Measurements from ENCODE around the gene PPIL4. TPM values are rescaled to one million over a fixed set of nuclear protein-coding genes. Genes with fewer than 3 reads are reported as not detected.
"Not testable (repeated sequence)": the region's sequence is repeated elsewhere in the genome, so short reads cannot be mapped to it uniquely, and the experiment has no call there.

The PPIL4 gene
- total RNA-seq, 1 experiment from 2014 or later = 36.9 TPM

DNA sequence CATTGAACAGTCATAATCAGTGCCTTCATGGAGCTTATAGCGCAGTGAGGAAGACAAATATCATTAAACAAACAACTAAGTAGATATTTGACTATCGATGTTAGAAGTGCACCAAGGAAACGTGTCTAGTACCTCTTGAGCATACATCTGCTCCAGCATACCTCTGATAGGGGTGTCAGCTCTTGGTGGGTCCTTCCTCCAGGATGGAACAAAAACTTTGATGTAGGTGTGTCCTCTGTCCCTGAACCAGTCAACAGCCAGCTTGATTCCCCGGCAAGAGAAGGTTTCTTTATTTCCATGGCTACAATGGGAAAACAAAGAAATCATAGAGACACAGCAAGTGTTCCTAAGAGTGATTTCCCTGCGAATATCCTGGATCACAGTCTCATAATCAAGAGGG lies 84.2 kb downstream of the PPIL4 start:
- Histone ChIP-seq H2BK20ac (ENCODE audit: low read depth, low read length, poor library complexity, severe bottlenecking) (no peak overlapping the region), H4K5ac (ENCODE audit: insufficient read length, low read depth, low read length) (no peak overlapping the region), H3K27ac (ENCODE audit: insufficient read length, low read depth, low read length) (no peak overlapping the region), H3T11ph (ENCODE audit: low read length) (no peak overlapping the region), H3K18ac (ENCODE audit: insufficient read length, low read depth, low read length) (no peak overlapping the region), H3K23me2 (ENCODE audit: insufficient read length, low read depth, low read length, poor library complexity, severe bottlenecking) (no peaks in the 10 kb centered on the region), H3K56ac (ENCODE audit: insufficient read length, low read depth, low read length) (no peak overlapping the region), H4K91ac (ENCODE audit: insufficient read length, low read depth, low read length) (no peak overlapping the region), H3K79me2 (ENCODE audit: insufficient read depth, low read length) (no peaks in the 10 kb centered on the region), H3K23ac (ENCODE audit: insufficient read length, low read depth, low read length) (no peak overlapping the region), H2BK120ac (ENCODE audit: low read depth, low read length, poor library complexity, severe bottlenecking) (no peak overlapping the region), H3K9ac (ENCODE audit: extremely low read depth, insufficient read length, low read length) (no peak overlapping the region), H2BK15ac (ENCODE audit: low read depth, low read length) (no peak overlapping the region), H3K27me3 (ENCODE audit: insufficient read depth, low read length) (no peaks in the 10 kb centered on the region; the same call in 1 of the 2 replicates), H2BK12ac (ENCODE audit: insufficient read length, low read depth, low read length) (no peak overlapping the region), H3K14ac (ENCODE audit: insufficient read depth, low read length) (no peak overlapping the region), H3K4me2 (ENCODE audit: insufficient read depth, insufficient read length, low read length) (no peak overlapping the region), H3K79me1 (ENCODE audit: insufficient read depth, low read depth, low read length, poor library complexity, severe bottlenecking) (no peaks in the 10 kb centered on the region), H4K8ac (replicated peaks; ENCODE audit: insufficient read length, low read depth, low read length) (no peak overlapping the region), H2AFZ (ENCODE audit: low read length) (no peak overlapping the region), H3K4ac (ENCODE audit: low read depth, low read length) (no peak overlapping the region), H3K9me3 (ENCODE audit: control insufficient read depth, low read depth, low read length) (no peaks in the 10 kb centered on the region), H2BK5ac (ENCODE audit: insufficient read length, low read length) (no peak overlapping the region), H3K4me1 (ENCODE audit: insufficient read depth, low read length) (no peaks in the 10 kb centered on the region), H2AK5ac (ENCODE audit: insufficient read length, low read length) (no peak overlapping the region), H4K20me1 (ENCODE audit: control insufficient read depth, insufficient read depth, insufficient read length) (no peaks in the 10 kb centered on the region)
- H3K9me3 Mint-ChIP-seq = no peaks in the 10 kb centered on the region
- H3K4me1 Mint-ChIP-seq = no peaks in the 10 kb centered on the region
- DNase-seq = no peak
- no CpG with 5 or more reads among the region's 5 CpGs for WGBS (ENCODE audit: extremely low coverage, insufficient read length, low lambda C conversion rate)
- TF ChIP-seq, protein P1, sequence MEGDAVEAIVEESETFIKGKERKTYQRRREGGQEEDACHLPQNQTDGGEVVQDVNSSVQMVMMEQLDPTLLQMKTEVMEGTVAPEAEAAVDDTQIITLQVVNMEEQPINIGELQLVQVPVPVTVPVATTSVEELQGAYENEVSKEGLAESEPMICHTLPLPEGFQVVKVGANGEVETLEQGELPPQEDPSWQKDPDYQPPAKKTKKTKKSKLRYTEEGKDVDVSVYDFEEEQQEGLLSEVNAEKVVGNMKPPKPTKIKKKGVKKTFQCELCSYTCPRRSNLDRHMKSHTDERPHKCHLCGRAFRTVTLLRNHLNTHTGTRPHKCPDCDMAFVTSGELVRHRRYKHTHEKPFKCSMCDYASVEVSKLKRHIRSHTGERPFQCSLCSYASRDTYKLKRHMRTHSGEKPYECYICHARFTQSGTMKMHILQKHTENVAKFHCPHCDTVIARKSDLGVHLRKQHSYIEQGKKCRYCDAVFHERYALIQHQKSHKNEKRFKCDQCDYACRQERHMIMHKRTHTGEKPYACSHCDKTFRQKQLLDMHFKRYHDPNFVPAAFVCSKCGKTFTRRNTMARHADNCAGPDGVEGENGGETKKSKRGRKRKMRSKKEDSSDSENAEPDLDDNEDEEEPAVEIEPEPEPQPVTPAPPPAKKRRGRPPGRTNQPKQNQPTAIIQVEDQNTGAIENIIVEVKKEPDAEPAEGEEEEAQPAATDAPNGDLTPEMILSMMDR (conservative IDR thresholded peaks at IDR 0.05) = no peak
- no peak overlapping the region for H3K4me3 Mint-ChIP-seq
- no peaks in the 10 kb centered on the region for H3K36me3 Mint-ChIP-seq (ENCODE audit: insufficient read depth in 1 of 3, low read depth in 3 of 3)
- no peak overlapping the region for H3K27ac Mint-ChIP-seq
- peaks cover 20% of the 10 kb centered on the region for H3K27me3 Mint-ChIP-seq (ENCODE audit: low read depth)

DNA sequence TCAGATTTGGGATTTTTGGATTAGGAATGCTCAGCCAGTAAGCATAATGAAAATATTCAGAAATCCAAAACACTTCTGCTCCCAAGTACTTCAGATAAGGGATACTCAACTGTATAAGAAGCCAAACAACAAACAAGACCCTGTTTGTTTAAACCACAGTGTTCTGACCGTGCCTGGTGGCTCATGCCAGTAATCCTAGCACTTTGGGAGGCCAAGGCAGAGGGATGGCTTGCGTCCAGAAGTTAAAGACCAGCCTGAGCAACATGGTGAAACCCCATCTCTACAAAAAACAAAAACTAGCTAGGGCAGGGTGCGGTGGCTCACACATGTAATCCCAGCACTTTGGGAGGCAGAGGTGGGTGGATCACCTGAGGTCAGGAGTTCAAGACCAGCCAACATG lies 85.6 kb downstream of the PPIL4 start:
- H3K4me1 ChIP-seq (ENCODE audit: insufficient read depth, low read length); DNase-seq; H2BK12ac ChIP-seq (ENCODE audit: insufficient read length, low read depth, low read length); H3K9ac ChIP-seq (ENCODE audit: extremely low read depth, insufficient read length, low read length); H3K9me3 Mint-ChIP-seq; H2AK5ac ChIP-seq (ENCODE audit: insufficient read length, low read length); H3K23me2 ChIP-seq (ENCODE audit: insufficient read length, low read depth, low read length, poor library complexity, severe bottlenecking); H3K4ac ChIP-seq (ENCODE audit: low read depth, low read length); H3K4me1 Mint-ChIP-seq; H3K27ac Mint-ChIP-seq; H3K27me3 ChIP-seq (ENCODE audit: insufficient read depth, low read length); H3K14ac ChIP-seq (ENCODE audit: insufficient read depth, low read length); H4K20me1 ChIP-seq (ENCODE audit: control insufficient read depth, insufficient read depth, insufficient read length); H3K23ac ChIP-seq (ENCODE audit: insufficient read length, low read depth, low read length); H3K79me1 ChIP-seq (ENCODE audit: insufficient read depth, low read depth, low read length, poor library complexity, severe bottlenecking); H3K27ac ChIP-seq (ENCODE audit: insufficient read length, low read depth, low read length); H2BK120ac ChIP-seq (ENCODE audit: low read depth, low read length, poor library complexity, severe bottlenecking); H2BK20ac ChIP-seq (ENCODE audit: low read depth, low read length, poor library complexity, severe bottlenecking); H3K36me3 Mint-ChIP-seq (ENCODE audit: insufficient read depth in 1 of 3, low read depth in 3 of 3); H2BK5ac ChIP-seq (ENCODE audit: insufficient read length, low read length); H2AFZ ChIP-seq (ENCODE audit: low read length); H3K18ac ChIP-seq (ENCODE audit: insufficient read length, low read depth, low read length); H3K9me3 ChIP-seq (ENCODE audit: control insufficient read depth, low read depth, low read length); H3K4me2 ChIP-seq (ENCODE audit: insufficient read depth, insufficient read length, low read length); H4K5ac ChIP-seq (ENCODE audit: insufficient read length, low read depth, low read length); H3T11ph ChIP-seq (ENCODE audit: low read length); H4K91ac ChIP-seq (ENCODE audit: insufficient read length, low read depth, low read length); H4K8ac ChIP-seq (replicated peaks; ENCODE audit: insufficient read length, low read depth, low read length); H3K4me3 Mint-ChIP-seq; H3K79me2 ChIP-seq (ENCODE audit: insufficient read depth, low read length); H3K56ac ChIP-seq (ENCODE audit: insufficient read length, low read depth, low read length); H2BK15ac ChIP-seq (ENCODE audit: low read depth, low read length): not testable (repeated sequence)
- peaks cover 20% of the 10 kb centered on the region for H3K27me3 Mint-ChIP-seq (ENCODE audit: low read depth)
- WGBS (ENCODE audit: extremely low coverage, insufficient read length, low lambda C conversion rate) = no CpG with 5 or more reads among the region's 3 CpGs

Data from H9 (cell line).